ENCODE data around the gene RAB33A.
"Not testable (repeated sequence)": the region's sequence is repeated elsewhere in the genome, so short reads cannot be mapped to it uniquely, and the experiment has no call there.

RAB33A gene

DNA sequence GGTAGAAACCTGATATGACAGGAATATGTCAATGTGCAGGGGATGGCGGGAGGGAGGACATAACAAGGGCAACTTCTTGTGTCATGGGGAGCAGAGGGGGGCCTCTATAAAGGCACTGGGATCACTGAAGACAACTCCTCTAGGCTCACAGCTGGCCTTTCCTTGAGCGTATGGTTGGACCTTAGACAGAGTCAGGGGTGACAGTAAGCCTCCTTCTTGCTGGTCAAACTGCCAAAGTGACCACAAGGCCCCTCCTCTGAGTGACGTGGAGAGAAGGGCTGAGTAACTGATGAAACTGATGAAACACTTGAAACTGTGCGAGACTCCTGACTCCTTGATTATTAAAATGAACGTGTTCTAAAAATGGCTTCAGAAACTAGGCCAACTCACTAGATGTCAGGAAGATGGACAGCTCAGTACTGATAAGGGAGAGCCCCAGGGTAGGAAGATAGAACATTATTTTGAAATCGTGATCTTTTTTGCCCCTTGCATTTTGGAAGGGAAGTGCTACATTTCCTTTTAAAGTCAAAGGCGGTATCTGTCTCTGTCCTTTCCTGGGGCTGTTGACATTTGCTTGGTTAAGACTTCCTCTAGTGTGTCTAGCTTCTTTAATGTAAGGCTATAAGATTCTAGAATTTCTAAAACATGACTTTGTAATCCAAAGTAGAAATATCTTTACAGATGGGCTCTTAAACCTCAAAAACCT, 1.6 kb downstream of the RAB33A start:
- DNase-seq, result peak; percentile 67

DNA sequence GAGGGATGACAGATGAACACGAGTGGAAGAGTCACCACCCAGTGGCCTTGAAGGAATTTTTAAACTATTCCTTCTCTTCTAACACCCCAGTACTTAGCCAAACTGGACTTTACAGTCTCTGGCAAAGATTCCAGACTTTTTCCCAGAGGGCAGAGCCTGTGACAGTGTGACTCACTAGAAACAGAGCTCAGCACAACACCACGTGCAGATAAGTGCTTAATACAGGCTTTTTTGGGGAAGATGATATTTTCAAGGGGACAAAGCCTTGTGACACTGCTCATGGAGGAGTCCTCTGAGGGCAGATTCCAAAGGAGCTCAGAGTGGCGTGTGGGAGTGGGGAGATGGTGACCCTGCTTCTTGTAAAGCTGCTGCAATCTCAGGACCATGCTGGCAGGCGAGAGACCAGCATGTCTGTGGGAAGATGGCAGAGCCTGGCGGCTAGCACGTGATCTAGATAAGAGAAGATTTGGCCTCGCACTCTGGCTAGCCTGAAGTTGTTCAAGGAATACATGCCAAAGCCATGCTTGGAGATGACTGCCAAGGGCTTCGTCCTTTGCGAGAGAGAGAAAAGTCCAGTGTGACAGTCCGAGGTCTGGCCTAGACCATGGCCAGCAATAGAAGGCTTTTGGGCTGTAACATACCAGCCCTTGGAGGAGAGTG, 2.4 kb downstream of the RAB33A start:
- peak; percentile 58 for DNase-seq

DNA sequence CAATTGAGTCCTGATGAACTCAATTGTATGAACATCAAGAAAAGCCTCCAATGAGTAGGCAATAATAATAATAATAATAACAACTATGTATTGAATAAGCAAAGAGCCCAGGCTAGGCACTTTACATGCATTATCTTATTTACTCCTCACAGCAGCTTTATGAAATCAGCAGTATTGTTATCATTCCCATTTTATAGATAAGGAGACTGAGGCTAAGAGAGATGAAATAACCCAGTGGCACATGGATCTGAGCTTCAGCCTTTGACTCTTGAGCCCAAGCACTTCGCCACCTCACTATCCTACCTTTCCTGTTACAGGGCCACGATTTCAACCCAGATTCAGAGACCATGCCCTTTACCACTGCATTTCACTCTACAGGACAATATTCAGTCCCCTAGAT, 3.2 kb downstream of the RAB33A start:
- peak; percentile 3 for DNase-seq

DNA sequence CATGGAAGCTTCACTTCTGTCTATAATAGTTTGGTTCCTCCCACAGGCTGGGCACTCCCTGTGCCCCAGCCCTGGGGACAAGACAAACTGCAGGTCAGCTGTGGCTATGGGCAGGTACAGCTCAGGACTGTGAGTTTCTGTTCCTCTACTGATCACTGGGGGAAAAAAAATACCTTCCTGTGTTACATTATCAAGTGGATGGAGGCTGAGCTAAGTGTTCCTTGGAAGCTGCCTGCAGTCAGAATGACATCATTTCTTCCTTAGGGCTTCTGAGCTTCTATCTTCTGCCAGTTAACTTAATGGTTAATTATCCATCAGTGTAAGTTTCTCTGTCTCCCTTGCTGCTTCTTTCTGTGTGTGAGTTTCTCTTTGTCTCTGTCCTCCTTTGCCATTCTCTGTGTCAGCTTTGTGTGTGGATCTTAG, 4.6 kb downstream of the RAB33A start:
- peak; percentile 49 for DNase-seq

GRCh38 chrX:130176942-130177341, 5.2 kb downstream of the RAB33A start:
- DNase-seq, result peak; percentile 32

GRCh38 chrX:130179170-130179569, 7.4 kb downstream of the RAB33A start:
- DNase-seq, result peak; percentile 51

- peak; percentile 33 for DNase-seq
Measured at GRCh38 chrX:130179579-130180215, 7.9 kb downstream of the RAB33A start.

DNA sequence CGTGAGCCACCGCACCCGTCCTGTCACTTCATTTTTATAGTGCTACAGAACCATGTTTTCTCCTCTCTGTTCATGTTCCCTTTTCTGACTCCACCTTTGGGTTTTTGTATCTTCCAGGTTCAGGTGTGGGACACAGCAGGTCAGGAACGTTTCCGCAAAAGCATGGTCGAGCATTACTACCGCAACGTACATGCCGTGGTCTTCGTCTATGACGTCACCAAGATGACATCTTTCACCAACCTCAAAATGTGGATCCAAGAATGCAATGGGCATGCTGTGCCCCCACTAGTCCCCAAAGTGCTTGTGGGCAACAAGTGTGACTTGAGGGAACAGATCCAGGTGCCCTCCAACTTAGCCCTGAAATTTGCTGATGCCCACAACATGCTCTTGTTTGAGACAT, 12.4 kb downstream of the RAB33A start:
- peak; percentile 41 for DNase-seq

DNA sequence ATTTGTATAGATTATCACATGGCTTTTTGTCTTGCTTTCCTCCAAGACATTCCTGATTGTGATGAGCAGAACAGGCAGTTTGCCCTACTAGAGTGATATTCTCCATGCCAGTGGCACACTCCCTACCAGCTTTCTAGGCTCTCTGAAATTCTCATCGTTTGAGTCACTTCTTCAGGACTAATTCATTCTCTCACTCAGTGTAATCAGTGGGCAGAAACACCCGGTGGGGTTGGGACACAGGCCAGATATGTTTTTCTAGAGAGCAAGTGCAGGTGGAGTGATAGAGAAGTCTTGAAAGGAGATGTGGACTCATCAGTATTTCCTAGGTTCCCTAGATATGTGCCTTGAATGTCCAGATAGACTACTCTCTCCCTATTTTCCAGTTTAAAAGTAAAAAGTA, 13.1 kb downstream of the RAB33A start:
- DNase-seq, result peak; percentile 49

GRCh38 chrX:130186651-130187050, 14.9 kb downstream of the RAB33A start:
- peak; percentile 45 for DNase-seq

- DNase-seq, result no peak
Measured at GRCh38 chrX:130190801-130191200, 19.0 kb downstream of the RAB33A start.

DNA sequence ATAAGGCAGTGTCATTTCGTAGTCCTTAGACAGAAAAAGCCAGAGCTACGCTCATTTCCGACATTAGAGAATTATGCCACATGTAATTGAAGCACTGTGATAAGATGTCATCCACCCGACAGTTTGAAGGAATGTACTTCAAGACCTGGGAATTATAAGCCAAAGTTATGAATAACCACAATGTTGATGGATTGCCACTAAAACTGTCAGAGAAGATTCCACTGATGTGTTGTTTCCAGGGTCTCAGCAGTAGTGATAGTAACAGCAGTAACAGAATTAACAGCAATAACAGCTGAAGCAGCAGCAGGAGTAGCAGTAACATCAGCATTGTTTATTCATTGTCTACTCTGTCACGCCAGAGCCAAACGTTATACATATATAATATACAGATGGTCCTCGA, 24.7 kb downstream of the RAB33A start:
- DNase-seq, result no peak

- no peak for DNase-seq
Measured at GRCh38 chrX:130197464-130197863, 25.7 kb downstream of the RAB33A start.

GRCh38 chrX:130204647-130205046, 32.9 kb downstream of the RAB33A start:
- DNase-seq, result no peak

DNA sequence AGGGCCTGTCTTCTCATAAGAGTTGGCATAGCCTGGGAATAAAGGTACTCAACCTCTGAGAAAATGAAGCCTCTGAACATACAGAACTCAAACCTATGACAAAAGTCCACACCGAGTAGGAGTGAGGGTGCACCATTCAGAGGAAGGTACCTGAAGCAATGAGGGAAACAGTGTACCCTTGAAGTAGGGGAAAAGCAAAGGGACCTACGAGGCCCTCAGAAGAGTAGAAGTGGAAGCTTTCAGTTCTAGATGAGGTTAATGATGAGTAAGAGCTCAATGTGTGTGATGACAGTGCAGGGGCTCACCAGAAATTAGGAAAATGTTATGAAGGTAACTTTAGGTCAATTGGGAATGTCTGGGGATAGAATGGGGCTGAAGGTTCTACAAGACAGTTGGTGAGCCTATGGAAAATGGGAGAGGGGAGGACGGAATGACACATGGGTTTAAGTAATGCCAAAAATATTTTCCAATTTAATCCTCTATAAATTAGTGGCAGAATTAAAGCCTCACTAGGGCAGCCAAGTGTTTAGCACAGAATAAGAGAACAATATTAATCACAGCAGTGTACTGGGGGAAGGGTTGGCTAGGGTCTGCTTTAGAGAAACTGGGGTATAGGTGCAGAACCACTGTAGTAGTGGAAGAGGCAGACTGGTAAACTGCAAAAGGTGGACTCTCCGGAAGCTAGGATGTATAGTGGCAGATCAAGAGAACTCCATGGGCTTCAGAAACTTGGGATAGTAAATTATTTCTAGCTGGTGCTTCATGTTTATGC, 39.8 kb downstream of the RAB33A start:
- DNase-seq, result no peak

- DNase-seq, result no peak
Measured at GRCh38 chrX:130212371-130212770, 40.6 kb downstream of the RAB33A start.

GRCh38 chrX:130213376-130213775, 41.6 kb downstream of the RAB33A start:
- no peak for DNase-seq

DNA sequence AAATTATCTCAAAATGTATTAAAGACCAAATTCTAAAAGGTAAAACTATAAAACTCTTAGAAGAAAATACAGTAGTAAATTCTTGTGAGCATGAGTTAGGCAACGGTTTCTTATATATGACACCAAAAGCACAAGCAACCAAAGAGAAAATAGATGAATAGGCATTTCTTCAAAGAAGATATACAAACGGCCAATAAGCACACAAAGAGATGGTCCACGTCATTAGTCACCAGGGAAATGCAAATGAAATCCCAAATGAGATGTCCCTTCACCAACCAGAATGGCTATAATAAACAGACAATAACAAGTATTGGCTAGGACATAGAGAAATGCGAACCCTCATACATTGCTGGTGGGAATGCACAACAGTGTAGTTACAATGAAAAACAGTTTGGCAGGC, 44.6 kb downstream of the RAB33A start:
- DNase-seq, result no peak

DNA sequence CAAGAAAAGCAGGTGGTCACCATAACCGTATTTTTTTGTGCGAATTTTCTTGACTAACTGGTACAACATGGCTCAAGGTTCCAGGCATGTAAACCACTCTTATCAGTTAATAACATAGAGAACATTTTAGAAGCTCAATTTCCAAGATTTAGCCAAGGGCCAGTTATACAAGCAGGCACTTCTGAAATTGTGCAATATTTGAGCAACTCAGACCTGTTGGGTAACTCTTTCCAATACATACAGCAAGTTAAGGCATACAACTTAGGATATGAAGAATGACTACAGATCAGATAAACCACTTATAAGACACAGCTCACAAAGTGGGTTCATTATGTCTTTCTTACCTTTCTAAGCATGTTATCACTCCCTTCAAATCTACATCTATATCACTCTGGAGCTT, 53.0 kb downstream of the RAB33A start:
- DNase-seq, result no peak

- no peak for DNase-seq
Measured at GRCh38 chrX:130228871-130229270, 57.1 kb downstream of the RAB33A start.

DNA sequence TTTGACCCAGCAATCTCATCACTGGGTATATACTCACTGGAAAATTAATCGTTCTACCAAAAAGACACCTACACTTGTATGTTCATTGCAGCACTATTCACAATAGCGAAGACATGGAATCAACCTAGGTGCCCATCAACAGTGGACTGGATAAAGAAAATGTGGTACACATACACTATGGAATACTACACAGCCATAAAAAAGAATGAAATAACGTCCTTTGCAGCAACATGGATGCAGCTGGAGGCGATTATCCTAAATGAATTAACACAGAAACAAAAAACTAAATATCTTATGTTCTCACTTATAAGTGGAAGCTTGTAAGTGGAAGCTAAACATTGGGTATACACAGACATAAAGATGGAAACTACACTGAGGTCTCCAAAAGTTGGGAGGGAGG, 59.4 kb downstream of the RAB33A start:
- DNase-seq, result not testable (repeated sequence)

Data from activated CD8-positive, alpha-beta memory T cell treated with anti-CD3 and anti-CD28 coated beads for 24 hours (primary cell).